Breast epithelium (tissue), 4 donors: Measurements from ENCODE around the gene C12orf56. TPM values are rescaled to one million over a fixed set of nuclear protein-coding genes. Genes with fewer than 3 reads are reported as not detected.

Source experiments
- DNase-seq, 2 donors: peaks; one replicate each; pipeline ENCODE4 v3.0.0-alpha.2; 2019; ENCODE audit warnings: low spot score in 2 of 2
- H3K27ac ChIP-seq, 2 donors: fragments of 200-600 bp; sonication (generic) in 1 of 2; one replicate each; pipeline ENCODE4 v1.5.1; 2016 to 2019; ENCODE audit warnings: mild to moderate bottlenecking in 1 of 2
- H3K27me3 ChIP-seq, 2 donors: fragments of 200-600 bp; sonication (generic) in 1 of 2; one replicate each; pipeline versions ENCODE4 v1.5.1 to v1.6.0; 2017 to 2019; ENCODE audit warnings: control low read depth in 1 of 2, mild to moderate bottlenecking in 1 of 2
- H3K36me3 ChIP-seq: fragments of 200-600 bp; one replicate; pipeline ENCODE4 v1.5.1; 2019
- H3K4me1 ChIP-seq, 2 donors: fragments of 200-600 bp; sonication (generic); one replicate each; pipeline ENCODE4 v1.5.1; 2016 to 2019; ENCODE audit warnings: control low read depth in 1 of 2
- H3K4me3 ChIP-seq, 3 donors: fragments of 200-600 bp; sonication (generic); 1 replicate in 2 of 3; 2 replicates in 1 of 3; pipeline ENCODE4 v1.5.1; 2016 to 2019; ENCODE audit warnings: mild to moderate bottlenecking in 3 of 3, moderate library complexity in 2 of 3
- H3K9me3 ChIP-seq, 2 donors: fragments of 200-600 bp; sonication (generic) in 1 of 2; one replicate each; pipeline ENCODE4 v1.5.1; 2016 to 2019; ENCODE audit warnings: control low read depth in 1 of 2
- POLR2A ChIP-seq: fragments of 450-650 bp; IDR thresholded peaks from one replicate; pipeline ENCODE4 v1.6.1; 2016; ENCODE audit warnings: antibody characterized with exemption, mild to moderate bottlenecking, moderate library complexity
- POLR2AphosphoS5 ChIP-seq, 3 donors: sonication (generic); formaldehyde crosslinking; IDR thresholded peaks; one replicate each; pipeline ENCODE4 v1.6.1; 2017; ENCODE audit warnings: antibody characterized with exemption in 3 of 3
- intact Hi-C: fragments of 100-400 bp; cut with DNase I; formaldehyde crosslinking; loops from one replicate; pipeline ENCODE4 v1.15.1; 2023; ENCODE audit warnings: low total_unique reads
- total RNA-seq, 3 donors: library from RNA; depleted of rRNA; stranded (reverse); fragments of >200 nt; gene quantifications; one replicate each; pipeline ENCODE4 v1.1.0, GENCODE V29; 2016
- TF ChIP-seq, protein P1 (sequence below), 3 donors: fragments of 450-650 bp; IDR thresholded peaks; one replicate each; pipeline ENCODE4 v1.5.1; 2016 to 2017; ENCODE audit warnings: antibody characterized with exemption in 3 of 3, mild to moderate bottlenecking in 3 of 3, moderate library complexity in 3 of 3

The C12orf56 gene
- total RNA-seq, 3 donors from 2014 or later, result not detected

DNA sequence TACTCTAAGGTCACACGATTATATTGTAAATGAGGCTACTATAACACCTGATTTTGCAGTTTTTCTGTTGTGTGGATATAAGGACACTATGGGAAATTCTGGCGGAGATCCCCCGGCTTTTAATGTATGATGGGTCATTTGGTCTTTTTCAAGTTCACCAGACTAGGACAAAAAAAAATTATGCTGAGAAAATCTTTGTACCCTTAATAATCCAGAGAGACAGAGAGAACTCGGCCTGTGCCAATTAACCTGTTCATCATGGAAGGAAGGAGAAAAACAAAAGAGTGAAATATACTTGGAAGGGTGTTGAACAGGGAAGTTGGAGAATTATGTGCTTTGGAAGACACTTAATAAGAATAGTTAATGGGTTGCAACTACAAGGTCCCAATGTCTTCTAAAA lies 106.3 kb downstream of the C12orf56 start:
- no peaks in the 10 kb centered on the region for H3K27me3 ChIP-seq
- no peak overlapping the region for H3K4me3 ChIP-seq
- TF ChIP-seq, protein P1, sequence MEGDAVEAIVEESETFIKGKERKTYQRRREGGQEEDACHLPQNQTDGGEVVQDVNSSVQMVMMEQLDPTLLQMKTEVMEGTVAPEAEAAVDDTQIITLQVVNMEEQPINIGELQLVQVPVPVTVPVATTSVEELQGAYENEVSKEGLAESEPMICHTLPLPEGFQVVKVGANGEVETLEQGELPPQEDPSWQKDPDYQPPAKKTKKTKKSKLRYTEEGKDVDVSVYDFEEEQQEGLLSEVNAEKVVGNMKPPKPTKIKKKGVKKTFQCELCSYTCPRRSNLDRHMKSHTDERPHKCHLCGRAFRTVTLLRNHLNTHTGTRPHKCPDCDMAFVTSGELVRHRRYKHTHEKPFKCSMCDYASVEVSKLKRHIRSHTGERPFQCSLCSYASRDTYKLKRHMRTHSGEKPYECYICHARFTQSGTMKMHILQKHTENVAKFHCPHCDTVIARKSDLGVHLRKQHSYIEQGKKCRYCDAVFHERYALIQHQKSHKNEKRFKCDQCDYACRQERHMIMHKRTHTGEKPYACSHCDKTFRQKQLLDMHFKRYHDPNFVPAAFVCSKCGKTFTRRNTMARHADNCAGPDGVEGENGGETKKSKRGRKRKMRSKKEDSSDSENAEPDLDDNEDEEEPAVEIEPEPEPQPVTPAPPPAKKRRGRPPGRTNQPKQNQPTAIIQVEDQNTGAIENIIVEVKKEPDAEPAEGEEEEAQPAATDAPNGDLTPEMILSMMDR (IDR thresholded peaks at IDR 0.05), result no peak
- no peak for TF ChIP-seq POLR2AphosphoS5 (IDR thresholded peaks at IDR 0.05)
- TF ChIP-seq POLR2A, result no peak
- intact Hi-C loops, result no loop called here
- no peaks in the 10 kb centered on the region for H3K4me1 ChIP-seq
- H3K36me3 ChIP-seq, result no peaks in the 10 kb centered on the region
- no peak for DNase-seq
- no peak overlapping the region for H3K27ac ChIP-seq
- H3K9me3 ChIP-seq, result no peaks in the 10 kb centered on the region

DNA sequence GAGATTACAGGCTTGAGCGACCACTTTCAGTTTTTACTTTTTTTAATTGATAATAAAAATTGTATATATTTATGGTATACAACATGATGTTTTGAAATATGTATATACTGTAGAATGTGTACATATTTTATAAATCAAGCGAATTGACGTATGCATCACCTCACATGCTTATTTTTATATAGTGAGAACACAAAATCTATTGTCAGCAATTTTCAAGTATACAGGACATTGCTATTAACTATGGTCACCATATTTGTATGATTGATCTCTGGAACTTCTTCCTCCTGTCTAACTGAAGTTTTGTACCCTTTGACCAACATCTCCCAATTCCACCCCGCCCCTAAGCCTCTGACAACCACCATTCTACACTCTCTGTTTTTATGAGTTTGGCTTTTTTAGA lies 112.1 kb downstream of the C12orf56 start:
- no peak for DNase-seq
- intact Hi-C loops, result no loop called here
- Histone ChIP-seq H3K27me3 (no peaks in the 10 kb centered on the region), H3K4me3 (no peak overlapping the region), H3K27ac (no peak overlapping the region), H3K36me3 (no peaks in the 10 kb centered on the region), H3K9me3 (no peaks in the 10 kb centered on the region), H3K4me1 (no peaks in the 10 kb centered on the region)
- TF ChIP-seq, protein P1 (IDR thresholded peaks at IDR 0.05), result no peak
- TF ChIP-seq POLR2A (no peak), POLR2AphosphoS5 (IDR thresholded peaks at IDR 0.05) (no peak)

GRCh38 chr12:64273527-64274403 lies 116.8 kb downstream of the C12orf56 start:
- Histone ChIP-seq H3K27ac (no peak overlapping the region), H3K4me1 (no peaks in the 10 kb centered on the region), H3K4me3 (no peak overlapping the region), H3K36me3 (no peaks in the 10 kb centered on the region), H3K9me3 (no peaks in the 10 kb centered on the region), H3K27me3 (no peaks in the 10 kb centered on the region)
- TF ChIP-seq POLR2A (no peak), POLR2AphosphoS5 (IDR thresholded peaks at IDR 0.05) (no peak)
- TF ChIP-seq, protein P1 (IDR thresholded peaks at IDR 0.05), result no peak
- intact Hi-C loops, result no loop called here
- DNase-seq, result no peak

DNA sequence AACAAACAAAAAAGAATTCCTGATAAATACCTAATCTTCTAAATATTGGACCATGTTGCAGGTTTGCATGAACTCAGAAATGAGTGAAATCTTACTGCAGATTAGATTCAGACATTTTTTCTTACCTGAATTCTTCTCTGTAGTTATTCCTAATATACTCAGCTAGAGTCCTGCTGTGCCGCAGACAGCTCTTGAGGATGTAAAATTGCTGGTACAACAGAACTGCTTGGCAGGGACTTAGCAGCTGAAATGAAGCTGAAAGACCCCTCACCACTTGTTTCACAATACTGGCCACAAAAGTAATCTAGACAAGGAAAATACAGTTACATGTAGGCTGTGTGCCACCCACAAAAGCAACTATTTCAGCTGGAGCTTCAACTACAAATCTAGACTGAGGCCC lies 120.1 kb downstream of the C12orf56 start:
- DNase-seq, result no peak
- Histone ChIP-seq H3K9me3 (no peaks in the 10 kb centered on the region), H3K36me3 (no peaks in the 10 kb centered on the region), H3K27ac (no peak overlapping the region), H3K4me1 (no peaks in the 10 kb centered on the region), H3K27me3 (no peaks in the 10 kb centered on the region), H3K4me3 (no peak overlapping the region)
- TF ChIP-seq POLR2AphosphoS5 (IDR thresholded peaks at IDR 0.05) (no peak), POLR2A (no peak)
- TF ChIP-seq, protein P1 (IDR thresholded peaks at IDR 0.05), result no peak
- intact Hi-C loops, result no loop called here

DNA sequence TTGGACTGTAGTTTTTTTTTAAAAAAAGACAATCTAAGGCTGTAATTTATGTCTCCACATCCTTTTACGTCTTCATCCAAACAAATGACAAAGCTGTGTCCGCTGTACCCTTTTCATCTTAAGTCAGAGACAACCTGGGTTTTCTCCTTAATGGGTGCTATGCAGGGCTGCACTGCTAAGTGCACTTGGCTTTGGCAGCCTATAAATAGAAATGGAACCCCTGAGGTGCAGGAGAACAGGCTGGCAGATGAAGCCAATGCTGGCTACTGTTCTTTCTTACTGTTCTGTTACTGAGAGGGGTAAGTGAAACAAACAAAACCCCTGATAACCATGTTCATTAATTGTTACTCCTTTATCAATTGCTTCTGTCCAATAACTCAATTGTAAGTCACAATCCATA lies 121.4 kb downstream of the C12orf56 start:
- Histone ChIP-seq H3K4me3 (no peak overlapping the region), H3K27ac (no peak overlapping the region), H3K36me3 (no peaks in the 10 kb centered on the region), H3K9me3 (no peaks in the 10 kb centered on the region), H3K27me3 (no peaks in the 10 kb centered on the region), H3K4me1 (no peaks in the 10 kb centered on the region)
- TF ChIP-seq, protein P1 (IDR thresholded peaks at IDR 0.05), result no peak
- TF ChIP-seq POLR2A, result no peak
- no peak for TF ChIP-seq POLR2AphosphoS5 (IDR thresholded peaks at IDR 0.05)
- no peak for DNase-seq
- intact Hi-C loops, result no loop called here
